Renal cortical epithelial cell (primary cell): Measurements from ENCODE around the gene ANP32A. TPM values are rescaled to one million over a fixed set of nuclear protein-coding genes. Genes with fewer than 3 reads are reported as not detected.

Source experiments
- DNase-seq: peaks from one replicate; pipeline ENCODE4 v3.0.0-alpha.2; 2011; ENCODE audit warnings: low read depth
- total RNA-seq: library from RNA; depleted of rRNA; stranded (reverse); fragments of >200 nt; gene quantifications from 2 replicates; pipeline ENCODE4 v1.2.3, GENCODE V29; 2014

Gene ANP32A
- total RNA-seq, 1 donor from 2014 or later: 76.5 TPM

- no peak for DNase-seq
Measured at GRCh38 chr15:68743256-68743655, 77.4 kb downstream of the ANP32A start.

GRCh38 chr15:68739390-68740080 is 81.2 kb downstream of the ANP32A start:
- no peak for DNase-seq

GRCh38 chr15:68735610-68736009 is 85.1 kb downstream of the ANP32A start:
- DNase-seq: no peak

DNA sequence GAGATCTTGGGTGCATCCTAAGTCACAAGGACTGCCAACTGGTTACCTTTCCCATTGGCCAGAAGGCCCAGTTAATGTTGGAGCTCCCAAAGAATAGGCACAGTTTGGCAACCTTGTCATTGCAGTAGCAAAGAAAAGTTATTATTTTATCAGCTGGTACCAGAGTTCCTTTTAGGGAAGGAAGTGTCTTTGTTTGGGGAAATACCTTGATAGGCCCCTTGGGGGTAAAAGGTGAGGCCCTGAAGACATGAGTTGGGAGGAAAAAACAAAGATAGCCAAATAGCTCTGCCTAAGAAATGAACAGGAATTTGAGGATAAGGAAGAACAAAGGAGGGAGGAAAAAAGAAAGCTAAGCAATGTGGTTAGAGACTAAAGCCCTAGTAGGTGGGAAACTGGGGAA is 85.8 kb downstream of the ANP32A start:
- no peak for DNase-seq

- DNase-seq: no peak
Measured at GRCh38 chr15:68734352-68734751, 86.3 kb downstream of the ANP32A start.

DNA sequence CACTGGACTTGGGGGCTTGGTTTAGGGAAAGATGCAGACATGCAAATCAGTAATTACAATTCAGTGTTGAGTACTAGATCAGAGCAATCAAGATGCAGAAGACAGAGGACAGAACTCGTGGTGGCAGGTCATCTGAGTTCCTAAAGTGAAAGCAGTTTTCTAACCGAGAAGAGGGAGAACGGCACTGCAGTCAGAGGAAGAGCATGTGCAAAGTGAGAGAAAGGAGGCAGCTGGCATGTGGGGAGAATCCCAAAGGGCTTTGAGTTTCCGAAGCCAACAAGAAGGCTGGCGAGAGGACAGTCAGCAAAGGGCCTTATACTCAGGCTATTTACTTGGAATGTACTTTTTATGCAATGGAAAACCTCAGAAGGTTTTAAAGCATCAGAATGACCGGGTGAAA is 87.0 kb downstream of the ANP32A start:
- no peak for DNase-seq

DNA sequence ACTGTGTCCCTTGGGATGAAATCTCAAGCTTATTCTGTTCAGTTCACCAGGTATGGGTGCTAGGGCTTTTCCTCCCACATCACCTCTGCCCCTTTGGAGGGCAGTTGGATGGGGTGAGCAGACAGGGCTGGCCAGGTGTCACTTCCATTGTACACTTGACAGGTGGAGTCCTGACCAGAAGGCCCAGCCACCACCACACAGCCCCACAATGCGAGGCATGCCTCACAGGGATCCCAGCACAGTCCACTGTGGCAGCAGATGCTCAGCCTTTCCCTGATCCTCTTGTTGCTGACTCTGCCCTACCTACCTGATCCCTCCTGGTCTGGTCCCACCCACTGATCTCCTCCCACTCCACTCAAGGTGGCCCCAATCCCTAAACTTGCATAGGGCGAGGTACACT is 88.2 kb downstream of the ANP32A start:
- DNase-seq: no peak

- DNase-seq: no peak
Measured at GRCh38 chr15:68730976-68731897, 89.5 kb downstream of the ANP32A start.

DNA sequence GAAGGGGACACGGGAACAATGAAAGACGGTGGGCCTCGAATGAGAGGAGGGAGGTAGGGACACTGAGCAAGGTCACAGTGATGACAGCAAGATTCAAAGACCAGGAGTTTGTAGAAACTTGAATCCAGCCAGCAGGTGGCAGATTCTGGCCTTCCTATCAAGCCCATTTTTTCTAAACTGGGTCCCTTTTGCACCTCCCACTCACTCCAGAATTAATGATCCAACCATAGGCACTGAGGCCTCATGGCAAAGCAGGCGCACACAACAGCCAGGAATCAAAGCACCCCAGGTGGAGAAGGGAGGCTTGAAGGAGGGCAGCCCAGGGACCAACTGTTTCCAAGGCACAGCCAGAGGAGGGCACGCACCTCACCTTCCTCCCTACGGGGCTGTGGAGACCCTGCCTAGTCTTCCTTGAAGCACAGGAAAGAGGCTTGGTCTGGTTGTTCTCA is 90.2 kb downstream of the ANP32A start:
- peak; percentile 76 for DNase-seq

GRCh38 chr15:68729789-68730411 is 90.8 kb downstream of the ANP32A start:
- peak; percentile 66 for DNase-seq

Other genes starting within 250 kb of the ANP32A start
- 2.9 and 6.3 TPM in 2 replicates for gene CORO2B, start 241.9 kb downstream of the ANP32A start, total RNA-seq
- 0.75 and 4.3 TPM in 2 replicates for gene SPESP1, start 109.6 kb upstream of the ANP32A start, total RNA-seq
- gene NOX5, start 193.8 kb upstream of the ANP32A start, total RNA-seq: 0.55 TPM in 1 of 2 replicates, not detected in the other